ENCODE results near the gene SLC9A7.

DNA sequence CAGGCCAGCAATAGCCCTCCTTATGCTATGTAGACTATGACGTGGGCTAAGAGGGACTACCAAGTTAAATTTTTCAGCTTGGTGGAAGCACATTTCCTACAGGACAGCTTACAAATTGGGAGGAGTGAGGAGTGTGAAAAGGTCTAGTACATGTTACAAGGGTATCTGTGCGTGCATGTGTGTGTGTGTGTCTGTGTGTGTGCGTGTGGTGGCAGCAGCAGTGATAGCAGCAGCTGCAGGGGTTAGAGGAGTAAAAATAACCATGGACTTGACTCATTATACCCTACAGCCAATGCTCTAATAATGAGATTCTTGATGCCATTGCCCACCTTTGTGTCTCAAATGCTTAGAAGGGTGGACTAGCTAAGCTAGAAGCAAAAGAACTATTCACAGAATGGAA lies 88.6 kb downstream of the SLC9A7 start:
- TF ChIP-seq, protein P1, sequence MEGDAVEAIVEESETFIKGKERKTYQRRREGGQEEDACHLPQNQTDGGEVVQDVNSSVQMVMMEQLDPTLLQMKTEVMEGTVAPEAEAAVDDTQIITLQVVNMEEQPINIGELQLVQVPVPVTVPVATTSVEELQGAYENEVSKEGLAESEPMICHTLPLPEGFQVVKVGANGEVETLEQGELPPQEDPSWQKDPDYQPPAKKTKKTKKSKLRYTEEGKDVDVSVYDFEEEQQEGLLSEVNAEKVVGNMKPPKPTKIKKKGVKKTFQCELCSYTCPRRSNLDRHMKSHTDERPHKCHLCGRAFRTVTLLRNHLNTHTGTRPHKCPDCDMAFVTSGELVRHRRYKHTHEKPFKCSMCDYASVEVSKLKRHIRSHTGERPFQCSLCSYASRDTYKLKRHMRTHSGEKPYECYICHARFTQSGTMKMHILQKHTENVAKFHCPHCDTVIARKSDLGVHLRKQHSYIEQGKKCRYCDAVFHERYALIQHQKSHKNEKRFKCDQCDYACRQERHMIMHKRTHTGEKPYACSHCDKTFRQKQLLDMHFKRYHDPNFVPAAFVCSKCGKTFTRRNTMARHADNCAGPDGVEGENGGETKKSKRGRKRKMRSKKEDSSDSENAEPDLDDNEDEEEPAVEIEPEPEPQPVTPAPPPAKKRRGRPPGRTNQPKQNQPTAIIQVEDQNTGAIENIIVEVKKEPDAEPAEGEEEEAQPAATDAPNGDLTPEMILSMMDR (tag by site-specific recombination; IDR thresholded peaks at IDR 0.05), result no peak
- TF ChIP-seq, protein P2, sequence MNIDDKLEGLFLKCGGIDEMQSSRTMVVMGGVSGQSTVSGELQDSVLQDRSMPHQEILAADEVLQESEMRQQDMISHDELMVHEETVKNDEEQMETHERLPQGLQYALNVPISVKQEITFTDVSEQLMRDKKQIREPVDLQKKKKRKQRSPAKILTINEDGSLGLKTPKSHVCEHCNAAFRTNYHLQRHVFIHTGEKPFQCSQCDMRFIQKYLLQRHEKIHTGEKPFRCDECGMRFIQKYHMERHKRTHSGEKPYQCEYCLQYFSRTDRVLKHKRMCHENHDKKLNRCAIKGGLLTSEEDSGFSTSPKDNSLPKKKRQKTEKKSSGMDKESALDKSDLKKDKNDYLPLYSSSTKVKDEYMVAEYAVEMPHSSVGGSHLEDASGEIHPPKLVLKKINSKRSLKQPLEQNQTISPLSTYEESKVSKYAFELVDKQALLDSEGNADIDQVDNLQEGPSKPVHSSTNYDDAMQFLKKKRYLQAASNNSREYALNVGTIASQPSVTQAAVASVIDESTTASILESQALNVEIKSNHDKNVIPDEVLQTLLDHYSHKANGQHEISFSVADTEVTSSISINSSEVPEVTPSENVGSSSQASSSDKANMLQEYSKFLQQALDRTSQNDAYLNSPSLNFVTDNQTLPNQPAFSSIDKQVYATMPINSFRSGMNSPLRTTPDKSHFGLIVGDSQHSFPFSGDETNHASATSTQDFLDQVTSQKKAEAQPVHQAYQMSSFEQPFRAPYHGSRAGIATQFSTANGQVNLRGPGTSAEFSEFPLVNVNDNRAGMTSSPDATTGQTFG (tag by site-specific recombination; IDR thresholded peaks at IDR 0.05; ENCODE audit: borderline replicate concordance), result no peak
- TF ChIP-seq ZBTB1 (tag by site-specific recombination; IDR thresholded peaks at IDR 0.05) (no peak), MYNN (tag by site-specific recombination; IDR thresholded peaks at IDR 0.05; ENCODE audit: borderline replicate concordance) (no peak)
- TF ChIP-seq, protein P3, sequence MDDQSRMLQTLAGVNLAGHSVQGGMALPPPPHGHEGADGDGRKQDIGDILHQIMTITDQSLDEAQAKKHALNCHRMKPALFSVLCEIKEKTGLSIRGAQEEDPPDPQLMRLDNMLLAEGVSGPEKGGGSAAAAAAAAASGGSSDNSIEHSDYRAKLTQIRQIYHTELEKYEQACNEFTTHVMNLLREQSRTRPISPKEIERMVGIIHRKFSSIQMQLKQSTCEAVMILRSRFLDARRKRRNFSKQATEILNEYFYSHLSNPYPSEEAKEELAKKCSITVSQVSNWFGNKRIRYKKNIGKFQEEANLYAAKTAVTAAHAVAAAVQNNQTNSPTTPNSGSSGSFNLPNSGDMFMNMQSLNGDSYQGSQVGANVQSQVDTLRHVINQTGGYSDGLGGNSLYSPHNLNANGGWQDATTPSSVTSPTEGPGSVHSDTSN (CRISPR knock-in tag; IDR thresholded peaks at IDR 0.05), result no peak
